Measurements from ENCODE around the gene SPATA31D3.
"Not testable (repeated sequence)": the region's sequence is repeated elsewhere in the genome, so short reads cannot be mapped to it uniquely, and the experiment has no call there.

SPATA31D3 gene

DNA sequence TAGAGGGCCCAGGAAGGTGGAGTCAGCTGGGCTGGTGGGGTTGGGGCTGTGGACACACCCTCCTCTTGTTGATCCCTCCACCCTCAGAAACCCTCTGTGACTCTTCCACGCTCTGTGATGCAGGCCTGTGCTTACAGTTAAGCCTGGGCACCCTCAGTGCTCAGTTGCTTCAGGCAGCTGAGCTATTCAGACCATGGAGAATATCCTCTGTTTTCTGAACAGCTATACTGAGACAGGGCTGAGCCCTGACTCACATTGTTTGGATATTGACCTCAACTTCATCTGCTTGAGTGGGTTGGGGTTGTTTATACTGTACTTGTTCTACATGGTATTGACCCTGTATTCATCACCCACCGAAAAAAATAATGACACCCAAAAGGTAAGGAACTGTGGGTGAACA lies at the start of gene SPATA31D3:
TSS of gene SPATA31D3 (plus strand) at position 108 of the 400 bp plus-strand sequence. CDS start at position 194, 86 bp downstream.
- DNase-seq, result not testable (repeated sequence)

DNA sequence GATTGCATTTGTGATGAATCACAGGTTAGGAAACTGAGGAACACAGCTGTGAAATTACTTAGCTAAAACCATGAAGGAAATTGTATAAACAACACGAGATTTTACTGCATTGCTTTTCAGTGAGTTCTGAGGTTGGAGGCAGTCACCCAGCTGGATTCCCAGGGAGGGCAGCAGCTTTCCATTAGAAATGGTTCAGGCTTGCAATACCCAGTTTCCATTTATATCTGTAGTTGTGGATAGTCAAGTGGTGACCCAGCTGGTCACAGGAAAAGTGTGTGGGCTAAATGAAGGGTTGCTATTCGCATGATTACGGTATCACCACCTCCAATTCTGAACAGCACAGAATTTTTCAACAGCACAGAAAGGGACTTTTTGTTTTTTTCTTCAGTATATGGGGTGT lies 49.4 kb upstream of the SPATA31D3 start:
- no peak for DNase-seq

DNA sequence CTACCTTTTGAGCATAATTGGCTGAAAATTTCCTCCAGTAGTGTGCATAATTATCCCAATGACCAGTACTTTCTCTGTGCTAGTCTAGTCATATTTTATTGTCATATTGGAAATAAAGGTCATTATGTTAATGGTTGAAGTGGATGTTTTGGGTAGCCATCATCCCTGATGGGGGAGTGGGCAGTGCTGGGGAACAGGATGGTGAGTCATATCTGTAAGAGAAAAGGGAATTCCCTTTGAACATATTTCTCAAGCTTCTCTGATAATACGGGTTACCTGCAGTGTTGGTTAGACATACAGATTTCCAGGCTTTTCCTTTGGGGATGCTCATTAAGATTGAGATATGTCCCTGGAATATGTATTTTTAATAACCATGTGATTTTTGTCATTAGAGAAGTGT lies 48.4 kb upstream of the SPATA31D3 start:
- DNase-seq, result no peak

DNA sequence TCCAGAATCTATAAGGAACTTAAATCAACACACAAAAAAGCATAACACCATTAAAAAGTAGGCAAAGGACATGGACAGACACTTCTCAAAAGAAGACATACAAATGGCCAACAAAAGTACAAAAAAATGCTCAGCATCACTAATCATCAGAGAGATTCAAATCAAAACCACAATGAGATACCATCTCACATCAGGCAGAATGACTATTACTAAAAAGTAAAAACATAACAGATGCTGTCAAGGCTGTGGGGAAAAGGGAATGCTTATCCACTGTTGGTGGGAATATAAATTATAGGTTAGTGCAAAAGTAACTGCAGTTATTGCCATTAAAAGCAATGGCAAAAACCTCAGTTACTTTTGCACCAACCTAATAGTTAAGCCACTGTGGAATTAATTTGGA lies 47.2 kb upstream of the SPATA31D3 start:
- DNase-seq, result no peak

DNA sequence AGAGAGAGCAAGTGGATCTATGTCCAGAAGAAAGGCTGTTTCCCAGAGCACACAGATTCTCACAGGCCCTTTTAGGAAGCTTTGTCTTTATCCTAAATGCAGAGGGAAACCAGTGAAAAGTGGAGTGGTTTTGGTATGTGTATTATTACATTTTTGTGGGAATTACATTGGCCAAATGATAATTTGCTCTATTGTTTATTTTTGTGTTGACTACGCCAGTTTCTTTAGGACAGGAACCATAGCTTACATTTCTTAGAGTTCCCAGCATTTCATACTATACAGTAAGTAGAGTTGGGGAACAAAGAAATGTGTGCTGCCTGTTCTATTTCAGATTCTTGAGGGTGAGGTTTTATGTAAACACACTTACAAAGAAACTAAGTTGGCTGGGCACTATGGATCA lies 44.4 kb upstream of the SPATA31D3 start:
- no peak for DNase-seq

DNA sequence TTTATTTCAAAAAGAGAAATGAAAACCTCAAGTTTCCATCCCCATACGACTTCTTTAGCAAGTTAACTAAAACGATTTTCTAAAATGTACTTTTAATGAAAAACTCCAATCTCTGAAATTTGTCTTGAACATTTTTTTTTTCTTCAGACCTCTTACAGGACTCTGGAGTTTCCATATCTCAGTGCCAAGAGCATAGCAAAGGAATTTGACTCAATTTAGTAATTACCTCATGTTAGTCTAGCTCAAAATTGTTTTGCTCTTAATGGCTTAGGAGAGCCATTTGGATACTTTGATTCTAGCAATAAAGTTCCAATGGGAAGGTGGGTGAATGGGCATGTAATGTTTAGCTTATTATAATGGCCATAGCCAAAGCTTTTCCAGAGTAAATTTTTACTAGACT lies 41.1 kb upstream of the SPATA31D3 start:
- no peak for DNase-seq

DNA sequence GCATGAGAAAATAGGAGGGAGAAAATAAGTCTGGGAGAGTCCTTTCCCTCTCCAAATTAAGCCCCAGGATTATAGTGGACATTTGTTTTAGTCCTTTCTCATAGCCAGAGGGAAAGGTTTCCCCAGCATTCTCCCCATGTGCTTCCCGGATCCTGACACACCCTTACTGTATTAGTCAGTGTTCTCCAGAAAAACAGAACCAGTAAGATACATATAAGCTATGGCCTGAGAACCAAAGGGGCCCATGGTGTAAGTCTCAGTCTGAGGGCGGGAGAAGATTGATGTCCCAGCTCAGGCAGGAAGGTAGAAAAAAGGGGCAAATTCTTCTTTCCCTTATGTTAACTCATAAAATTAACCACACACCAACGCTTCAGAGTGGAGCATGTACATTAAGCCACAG lies 40.7 kb upstream of the SPATA31D3 start:
- DNase-seq, result no peak

DNA sequence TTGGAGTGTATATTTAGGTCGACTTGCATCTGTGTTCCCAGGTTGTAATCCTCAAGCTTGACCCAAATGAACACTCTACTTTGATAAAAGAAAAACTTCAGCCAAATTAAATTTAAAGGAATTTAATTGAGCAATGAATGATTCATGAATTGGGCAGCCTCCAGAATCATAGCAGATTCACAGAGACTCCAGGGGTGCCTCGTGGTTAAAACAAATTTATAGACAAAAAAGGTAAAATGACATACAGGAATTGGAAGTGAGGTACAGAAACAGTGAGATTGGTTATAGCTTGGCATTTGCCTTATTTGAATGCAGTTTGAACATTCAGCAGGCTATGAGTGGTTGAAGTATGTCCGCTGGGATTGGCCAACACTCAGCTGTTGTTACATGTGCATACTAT lies 36.6 kb upstream of the SPATA31D3 start:
- no peak for DNase-seq

DNA sequence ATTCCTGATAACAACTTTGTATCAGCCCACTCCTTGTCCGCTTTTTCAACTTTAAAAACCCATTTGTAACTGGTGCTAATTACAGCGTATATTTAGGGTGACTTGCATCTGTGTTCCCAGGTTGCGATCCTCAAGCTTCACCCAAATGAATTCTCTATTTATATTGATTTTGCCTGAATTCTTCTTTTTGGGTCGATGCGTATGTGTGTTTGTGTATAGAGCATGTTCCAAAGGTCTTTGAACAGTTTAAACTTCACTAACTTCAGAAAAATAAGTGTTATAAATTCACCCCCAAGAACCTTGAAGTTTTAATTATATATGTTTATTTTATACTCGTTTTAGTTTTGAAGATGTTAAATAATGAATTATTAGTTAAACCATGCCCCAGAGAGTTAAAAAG lies 31.2 kb upstream of the SPATA31D3 start:
- no peak for DNase-seq

DNA sequence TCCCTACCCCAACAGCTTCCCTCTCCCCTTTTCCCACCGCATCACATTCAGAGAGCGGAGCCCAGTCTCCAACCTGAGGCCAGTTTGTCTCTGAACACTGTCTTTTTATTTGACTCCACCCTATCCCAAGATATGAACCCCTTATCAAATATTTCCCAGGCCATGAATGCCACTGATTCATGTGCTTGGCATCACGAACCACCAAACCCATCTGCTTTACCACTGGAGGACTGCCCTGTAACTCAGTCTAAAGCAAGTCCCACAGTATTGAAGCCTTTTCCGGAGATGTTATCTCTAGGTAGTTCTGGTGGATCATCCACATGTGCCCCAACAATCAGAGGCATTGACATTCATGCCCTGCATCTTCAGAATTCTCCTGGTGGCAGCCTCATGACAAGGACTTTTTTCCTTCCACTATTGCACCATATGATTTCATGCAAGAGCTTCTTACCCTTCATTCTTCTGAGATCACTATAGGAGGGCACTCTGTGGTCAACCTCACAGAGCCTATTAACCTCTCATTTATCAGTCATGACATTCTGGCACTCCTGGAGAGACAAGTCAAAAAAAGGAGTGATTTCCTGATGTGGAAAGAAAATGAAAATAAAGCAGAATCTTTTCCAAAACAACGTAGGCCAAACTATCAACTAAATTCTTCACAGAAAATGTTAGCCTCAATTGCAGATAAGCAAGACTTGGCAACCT lies 27.3 kb upstream of the SPATA31D3 start:
- DNase-seq, result no peak

DNA sequence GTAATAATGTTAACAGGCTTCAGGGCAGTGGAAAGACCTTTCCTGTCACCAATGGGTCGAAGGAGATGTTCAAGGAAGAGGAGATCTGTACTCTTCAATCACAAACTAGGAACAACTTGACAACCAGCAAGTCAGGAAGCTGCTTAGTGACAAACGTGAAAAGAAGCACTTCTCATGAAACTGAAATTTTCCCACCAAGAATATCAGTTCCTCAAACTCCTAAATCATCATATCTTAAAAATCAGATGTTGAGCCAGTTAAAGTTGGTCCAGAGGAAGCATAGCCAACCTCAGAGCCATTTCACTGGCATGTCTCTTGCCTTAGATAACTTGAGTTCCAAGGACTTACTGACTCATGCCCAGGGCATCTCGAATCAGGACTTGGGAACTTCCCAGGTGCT lies 24.8 kb upstream of the SPATA31D3 start:
- DNase-seq, result not testable (repeated sequence)

DNA sequence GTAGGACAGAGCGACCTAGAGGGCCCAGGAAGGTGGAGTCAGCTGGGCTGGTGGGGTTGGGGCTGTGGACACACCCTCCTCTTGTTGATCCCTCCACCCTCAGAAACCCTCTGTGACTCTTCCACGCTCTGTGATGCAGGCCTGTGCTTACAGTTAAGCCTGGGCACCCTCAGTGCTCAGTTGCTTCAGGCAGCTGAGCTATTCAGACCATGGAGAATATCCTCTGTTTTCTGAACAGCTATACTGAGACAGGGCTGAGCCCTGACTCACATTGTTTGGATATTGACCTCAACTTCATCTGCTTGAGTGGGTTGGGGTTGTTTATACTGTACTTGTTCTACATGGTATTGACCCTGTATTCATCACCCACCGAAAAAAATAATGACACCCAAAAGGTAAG lies 15.0 kb upstream of the SPATA31D3 start, which contains the start of gene SPATA31D4:
TSS of gene SPATA31D4 (plus strand) at position 124 of the 400 bp plus-strand sequence. CDS start at position 210, 86 bp downstream.
- not testable (repeated sequence) for DNase-seq

DNA sequence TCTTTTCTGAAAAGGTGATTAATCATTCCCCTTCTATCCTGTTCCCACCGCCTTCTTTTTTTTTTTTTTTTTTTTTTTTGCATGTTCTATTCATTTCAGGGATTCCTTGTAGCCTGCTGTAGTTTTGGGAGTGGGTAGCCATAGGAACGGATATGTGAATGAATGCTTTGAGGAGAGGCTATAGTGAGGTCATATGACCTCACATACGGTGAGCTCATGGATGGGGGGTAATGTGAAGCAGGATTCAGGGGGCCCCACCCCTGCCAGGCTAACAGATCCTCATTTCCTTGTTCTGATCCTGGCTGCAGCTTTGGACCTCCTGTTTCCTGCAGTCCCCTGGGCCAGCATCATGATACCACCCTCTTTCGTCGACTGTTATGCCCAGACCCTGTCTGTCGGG lies 13.2 kb upstream of the SPATA31D3 start:
- not testable (repeated sequence) for DNase-seq

DNA sequence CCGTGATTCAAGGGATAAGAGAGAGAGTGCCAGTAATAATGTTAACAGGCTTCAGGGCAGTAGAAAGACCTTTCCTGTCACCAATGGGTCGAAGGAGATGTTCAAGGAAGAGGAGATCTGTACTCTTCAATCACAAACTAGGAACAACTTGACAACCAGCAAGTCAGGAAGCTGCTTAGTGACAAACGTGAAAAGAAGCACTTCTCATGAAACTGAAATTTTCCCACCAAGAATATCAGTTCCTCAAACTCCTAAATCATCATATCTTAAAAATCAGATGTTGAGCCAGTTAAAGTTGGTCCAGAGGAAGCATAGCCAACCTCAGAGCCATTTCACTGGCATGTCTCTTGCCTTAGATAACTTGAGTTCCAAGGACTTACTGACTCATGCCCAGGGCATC lies 9.8 kb upstream of the SPATA31D3 start:
- not testable (repeated sequence) for DNase-seq

DNA sequence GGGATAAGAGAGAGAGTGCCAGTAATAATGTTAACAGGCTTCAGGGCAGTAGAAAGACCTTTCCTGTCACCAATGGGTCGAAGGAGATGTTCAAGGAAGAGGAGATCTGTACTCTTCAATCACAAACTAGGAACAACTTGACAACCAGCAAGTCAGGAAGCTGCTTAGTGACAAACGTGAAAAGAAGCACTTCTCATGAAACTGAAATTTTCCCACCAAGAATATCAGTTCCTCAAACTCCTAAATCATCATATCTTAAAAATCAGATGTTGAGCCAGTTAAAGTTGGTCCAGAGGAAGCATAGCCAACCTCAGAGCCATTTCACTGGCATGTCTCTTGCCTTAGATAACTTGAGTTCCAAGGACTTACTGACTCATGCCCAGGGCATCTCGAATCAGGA lies 5.3 kb downstream of the SPATA31D3 start:
- DNase-seq, result not testable (repeated sequence)

DNA sequence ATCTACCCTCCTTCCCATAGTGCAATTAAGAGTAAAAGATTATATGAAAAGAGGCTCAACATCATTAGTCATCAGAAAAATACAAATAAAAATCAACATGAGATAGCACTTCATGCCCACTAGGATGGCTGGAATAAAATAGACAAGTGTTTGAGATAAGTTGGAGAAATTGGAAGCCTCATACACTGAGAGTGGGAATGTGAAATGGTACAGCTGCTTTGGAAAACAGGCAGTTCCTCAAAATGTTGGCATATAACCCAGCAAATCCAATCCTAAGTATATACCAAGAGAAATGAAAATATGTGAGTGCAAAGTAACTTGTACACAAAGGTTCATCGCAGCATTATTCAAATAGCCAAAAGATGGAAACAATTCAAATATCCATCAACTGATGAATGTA lies 9.8 kb downstream of the SPATA31D3 start:
- DNase-seq, result no peak

DNA sequence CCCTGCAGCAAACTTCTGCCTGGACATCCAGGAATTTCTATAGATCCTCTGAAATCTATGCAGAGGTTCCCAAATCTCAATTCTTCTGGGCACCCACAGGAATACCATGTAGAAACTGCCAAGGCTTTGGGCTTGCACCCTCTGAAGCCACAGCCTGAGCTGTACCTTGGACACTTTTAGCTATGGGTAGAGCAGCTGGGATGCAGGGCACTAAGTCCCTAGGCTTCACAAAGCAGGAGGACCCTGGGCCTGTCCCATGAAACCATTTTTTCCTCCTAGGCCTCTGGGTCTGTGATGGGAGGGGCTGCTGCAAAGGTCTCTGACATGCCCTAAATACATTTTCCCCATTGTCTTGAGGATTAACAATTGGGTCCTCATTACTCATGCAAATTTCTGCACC lies 12.3 kb downstream of the SPATA31D3 start:
- DNase-seq, result no peak

DNA sequence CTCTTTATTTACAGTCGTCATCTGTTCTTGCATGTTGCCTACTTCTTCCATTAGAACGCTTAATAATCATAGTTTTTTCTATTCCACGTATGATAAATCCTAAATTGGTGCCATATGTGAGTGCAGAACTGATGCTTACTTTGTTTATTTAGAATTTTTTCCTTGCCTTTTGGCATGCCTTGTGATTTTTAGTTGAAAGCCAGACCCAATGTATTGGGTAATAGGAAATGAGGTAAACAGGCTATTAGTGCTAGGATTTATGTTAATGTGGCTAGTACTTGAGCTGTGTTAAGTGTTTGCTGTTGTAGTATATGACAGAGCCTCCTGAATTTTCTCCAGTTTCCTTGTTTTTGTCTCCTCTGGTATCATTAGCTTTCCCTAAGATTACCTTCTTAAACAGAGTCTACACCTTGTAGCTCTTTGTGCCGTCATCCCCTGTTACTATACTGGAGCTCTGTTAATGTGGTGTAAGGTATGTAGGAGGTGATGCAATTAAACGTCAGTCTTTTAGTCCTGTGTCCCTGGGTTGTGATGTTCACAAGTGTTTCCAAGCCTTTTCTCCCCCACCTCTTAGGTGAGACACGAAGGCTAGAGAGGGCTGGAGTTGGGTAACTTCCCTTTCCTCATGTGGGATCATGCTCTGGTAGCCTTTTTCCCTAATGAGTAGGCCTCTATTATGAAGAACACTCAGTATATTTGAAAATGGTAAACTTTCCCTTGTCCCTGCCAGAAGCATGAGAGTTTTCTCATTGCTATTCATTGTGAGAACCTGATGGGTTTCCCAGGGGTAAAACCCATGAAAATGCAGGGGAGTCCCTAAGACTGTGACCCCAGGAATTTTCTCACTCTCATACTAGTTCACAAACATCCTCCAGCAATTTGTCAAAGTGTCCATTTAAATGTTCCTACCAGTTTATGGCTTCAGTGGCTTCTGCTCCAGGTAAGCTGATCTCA lies 21.2 kb downstream of the SPATA31D3 start:
- no peak for DNase-seq

DNA sequence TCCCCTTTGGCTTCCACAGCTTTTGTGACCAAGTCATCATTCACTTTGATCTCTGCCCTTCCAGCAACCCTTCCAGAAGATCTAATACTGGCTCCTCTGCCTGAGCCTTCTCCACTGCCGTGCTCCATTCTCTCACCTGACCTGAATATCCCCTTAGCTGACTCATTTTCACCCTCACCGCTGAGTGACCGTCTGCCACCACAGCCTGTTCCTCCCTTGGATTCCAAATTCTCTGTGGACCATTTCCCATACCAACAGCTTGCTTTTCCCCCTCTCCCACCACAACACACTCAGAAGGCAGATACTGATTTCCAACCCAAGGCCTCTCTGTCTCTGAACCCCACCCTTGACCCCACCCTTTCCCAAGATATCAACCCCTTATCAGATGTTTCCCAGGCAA lies 24.7 kb downstream of the SPATA31D3 start:
- DNase-seq, result no peak

DNA sequence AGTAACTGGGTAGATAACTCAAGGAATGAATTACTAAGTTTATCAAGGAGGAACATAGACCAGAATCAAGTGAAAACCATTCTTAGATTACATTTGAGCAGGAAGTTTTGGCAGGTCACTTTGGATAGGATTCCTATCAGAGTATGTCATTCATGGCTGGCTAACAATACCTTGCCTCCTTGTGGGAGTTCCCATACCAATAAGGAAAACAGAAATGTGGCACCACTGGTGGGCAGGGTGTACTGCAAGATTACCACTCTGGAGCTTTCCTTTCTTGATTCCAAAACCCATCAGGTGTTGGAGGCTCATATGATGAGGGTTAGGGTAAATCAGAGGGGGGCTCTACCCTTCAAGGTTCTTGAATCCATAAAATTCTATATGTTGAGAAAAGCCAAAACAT lies 26.7 kb downstream of the SPATA31D3 start:
- no peak for DNase-seq

DNA sequence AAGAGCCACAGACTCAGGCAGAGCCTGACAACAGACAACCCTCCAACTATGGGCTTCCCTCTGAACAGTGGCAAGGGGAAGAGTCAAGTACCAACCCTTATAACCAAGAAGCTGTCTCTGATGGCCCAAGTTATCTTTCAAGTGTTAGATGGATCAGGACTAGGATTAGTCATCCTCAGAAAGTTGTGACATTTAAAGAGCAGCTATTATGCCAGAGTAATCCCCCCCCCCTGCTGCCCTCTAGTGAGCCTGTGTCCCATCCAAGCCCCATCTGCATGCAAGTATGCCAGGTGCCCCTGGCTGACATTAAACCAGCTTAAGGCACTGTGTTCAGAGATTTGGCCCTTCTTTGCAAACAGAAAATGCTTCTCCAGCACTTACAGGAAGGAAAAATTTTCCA lies 28.4 kb downstream of the SPATA31D3 start:
- no peak for DNase-seq

DNA sequence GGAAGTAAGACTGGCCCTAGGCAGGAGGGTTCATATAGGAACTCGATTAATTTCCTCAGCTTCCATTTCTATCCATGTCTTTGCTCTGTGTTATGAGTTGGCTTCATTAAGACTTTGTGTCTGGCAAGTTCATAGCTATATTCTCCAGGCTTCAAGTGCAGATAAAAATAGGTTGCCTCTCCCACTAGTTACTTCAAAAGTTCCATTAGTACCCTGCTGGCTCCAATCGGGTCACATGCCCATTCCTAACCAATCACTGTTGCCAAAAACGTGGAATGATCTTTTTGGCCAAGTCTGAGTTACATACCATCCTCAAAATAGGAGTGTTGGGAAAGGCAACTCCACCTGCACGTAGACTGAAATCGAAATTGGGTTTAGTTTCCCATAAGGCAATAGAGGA lies 31.5 kb downstream of the SPATA31D3 start:
- no peak for DNase-seq

DNA sequence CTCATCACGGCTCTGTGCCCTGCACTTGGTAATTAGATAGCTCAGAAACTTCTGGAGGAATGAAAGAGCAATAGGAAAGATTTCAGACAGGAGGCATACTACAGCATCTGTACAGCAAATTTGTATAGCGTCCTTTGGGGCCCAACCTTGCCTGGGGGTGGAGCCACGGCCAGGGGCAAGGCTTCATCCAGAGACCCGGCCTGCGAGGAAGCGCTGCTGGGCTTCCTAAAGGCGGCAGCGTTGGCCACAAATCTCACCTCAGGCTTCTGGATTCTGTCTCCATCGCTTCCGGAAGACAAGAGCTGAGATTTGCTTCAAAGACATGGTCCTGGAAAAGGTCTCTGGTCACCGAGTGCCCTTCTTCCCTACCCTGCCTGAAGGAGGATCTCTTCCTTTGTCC lies 33.1 kb downstream of the SPATA31D3 start:
- DNase-seq, result no peak

DNA sequence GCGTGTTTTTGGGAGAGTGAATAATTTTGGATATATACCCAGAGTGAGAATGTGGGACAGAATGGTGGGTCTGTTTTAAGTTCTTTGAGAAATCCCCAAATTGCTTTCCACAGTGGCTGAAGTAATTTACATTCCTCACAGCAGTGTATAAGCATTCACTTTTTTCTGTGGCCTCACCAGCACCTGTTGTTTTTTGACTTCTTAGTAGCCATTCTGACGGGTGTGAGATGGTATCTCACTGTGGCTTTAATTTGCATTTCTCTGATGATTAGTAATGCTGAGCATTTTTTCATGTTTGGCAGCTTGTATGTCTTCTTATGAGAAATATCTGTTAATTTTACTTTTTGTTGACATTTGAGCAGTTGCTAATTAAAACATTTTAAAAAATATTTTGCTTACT lies 35.9 kb downstream of the SPATA31D3 start:
- peak in 1 of 2 experiments; percentile 40 for DNase-seq
